Stimulated activated CD8-positive, alpha-beta memory T cell treated with anti-CD3 and anti-CD28 coated beads, Interleukin-15, amount 100 ng/mL, for 4 hours (primary cell): ENCODE measurements around the gene EFCAB11.

Experiments
- DNase-seq, 2 donors: peaks; one replicate each; pipeline ENCODE4 v3.0.0-alpha.2; 2020; ENCODE audit warnings: low read depth in 2 of 2

EFCAB11 gene, protein sequence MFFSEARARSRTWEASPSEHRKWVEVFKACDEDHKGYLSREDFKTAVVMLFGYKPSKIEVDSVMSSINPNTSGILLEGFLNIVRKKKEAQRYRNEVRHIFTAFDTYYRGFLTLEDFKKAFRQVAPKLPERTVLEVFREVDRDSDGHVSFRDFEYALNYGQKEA

DNA sequence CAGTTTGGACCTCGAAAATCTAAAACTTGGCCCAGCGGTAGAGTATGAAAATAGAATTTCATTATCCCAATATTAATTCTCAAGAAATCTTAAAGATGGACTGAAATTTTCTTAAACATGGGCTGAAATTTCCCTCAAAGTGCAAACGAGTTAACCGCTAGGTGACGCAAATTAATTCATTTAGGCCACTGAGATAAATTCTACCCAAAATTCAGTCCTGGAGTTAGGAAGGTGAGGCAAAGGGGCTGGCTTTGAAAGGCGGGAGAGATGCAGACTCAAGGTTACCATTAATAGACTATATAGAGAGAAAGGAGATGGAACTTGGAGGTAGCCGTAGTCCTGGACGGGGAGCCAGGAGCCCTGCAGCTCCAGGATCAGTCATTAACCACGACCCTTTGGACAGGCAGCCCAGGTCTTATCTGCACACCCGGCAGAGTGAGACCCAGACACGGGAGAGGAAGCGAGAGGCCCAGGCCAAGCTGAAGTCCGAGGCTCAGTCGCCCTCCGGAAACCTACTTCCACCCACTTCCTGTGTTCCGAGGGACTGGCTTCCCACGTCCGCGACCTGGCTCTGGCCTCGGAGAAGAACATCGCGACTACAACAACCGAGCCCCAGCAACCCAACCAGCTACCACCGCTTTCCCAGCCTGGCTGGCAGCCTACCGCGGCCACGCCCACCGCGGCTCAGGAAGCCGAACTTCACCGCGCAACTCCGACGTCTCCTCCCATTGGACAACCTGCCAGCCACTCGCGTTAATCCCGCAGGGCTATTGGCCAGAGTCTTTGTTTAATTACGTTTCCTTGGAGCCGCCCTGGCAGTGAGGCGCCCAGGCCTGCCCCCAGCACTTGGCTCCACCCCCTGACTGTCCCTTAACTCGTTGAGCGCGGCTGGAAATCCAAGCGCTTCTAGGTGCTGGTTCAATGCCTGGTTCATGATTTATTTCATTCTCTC is at the start of gene EFCAB11:
Gene EFCAB11 (minus strand): TSS at position 661 of the 952 bp plus-strand sequence. CDS start 70 bp downstream, at position 591.
- DNase-seq = peak; percentile 89 to 91

DNA sequence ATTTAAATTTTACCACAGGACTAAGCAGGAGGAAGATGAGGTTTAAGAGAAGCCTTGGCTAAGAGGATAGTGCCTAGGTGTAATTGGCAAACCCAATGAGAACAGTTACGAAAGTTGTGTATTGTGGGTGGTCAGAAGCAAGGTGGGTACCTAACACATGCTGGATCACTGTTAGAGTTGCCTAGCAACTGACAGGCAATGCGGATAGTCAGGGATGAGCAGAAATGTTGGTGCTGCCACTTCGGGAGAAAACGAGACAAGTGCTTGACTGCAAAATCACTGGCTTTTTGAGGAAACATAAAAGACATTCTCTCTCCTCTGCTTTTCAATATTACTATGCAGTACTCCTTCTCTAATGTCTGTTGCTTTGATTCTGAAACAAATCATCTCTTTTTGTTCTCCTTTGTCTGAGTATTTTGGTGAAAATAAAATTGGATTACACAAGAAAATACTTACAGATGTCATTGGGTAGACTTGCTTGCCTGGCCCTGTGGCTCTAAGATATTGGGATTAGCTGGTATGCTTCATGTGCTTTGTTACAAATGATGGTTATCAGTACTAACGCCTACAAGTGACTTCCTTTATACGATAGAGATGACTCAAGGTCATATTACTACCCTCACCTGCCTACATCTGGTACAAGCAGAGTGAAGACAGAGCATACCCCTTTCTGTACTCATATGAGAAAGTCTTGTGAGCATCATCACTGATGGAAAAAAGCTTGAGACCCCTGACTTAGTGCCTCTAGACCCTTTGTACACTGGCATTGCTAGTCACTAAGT is 49.2 kb upstream of the EFCAB11 start:
- no peak for DNase-seq

DNA sequence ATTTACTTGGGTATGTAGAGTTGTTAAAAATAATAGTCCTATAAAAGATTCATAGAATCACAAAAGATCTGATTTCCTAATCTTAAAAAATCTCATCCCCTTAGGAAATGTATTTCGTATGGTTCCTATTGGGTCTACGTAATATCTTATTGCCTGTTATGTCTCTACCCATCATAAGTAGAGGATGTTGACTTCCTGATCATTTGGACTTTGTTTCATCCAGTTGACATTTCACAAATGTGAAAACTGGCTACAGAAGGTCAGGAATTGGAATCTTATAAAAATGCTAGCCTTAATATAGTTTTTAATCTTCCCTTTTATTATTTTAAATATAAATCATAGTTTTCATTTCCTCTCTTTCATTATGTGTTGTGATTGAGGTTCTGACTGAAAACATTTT is 46.4 kb upstream of the EFCAB11 start:
- no peak for DNase-seq

DNA sequence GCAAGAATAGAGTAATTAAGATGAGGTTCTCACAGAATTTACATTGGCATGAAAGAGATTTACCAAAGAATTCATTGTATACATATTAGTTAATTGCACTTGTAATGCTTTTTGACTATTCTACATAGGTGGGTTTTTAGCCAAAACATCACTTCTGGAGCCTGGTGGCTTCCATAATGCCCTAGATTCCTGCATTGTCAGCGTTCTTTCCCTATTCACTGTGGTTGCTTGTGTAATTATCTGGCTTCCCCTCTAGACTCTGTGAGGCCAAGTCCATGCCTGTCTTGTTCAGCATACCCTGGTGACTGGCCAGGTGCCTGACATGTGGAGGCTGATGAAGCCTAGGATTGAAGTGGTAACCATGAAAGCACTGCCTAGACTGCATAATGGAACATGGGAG is 42.4 kb upstream of the EFCAB11 start:
- DNase-seq = no peak

DNA sequence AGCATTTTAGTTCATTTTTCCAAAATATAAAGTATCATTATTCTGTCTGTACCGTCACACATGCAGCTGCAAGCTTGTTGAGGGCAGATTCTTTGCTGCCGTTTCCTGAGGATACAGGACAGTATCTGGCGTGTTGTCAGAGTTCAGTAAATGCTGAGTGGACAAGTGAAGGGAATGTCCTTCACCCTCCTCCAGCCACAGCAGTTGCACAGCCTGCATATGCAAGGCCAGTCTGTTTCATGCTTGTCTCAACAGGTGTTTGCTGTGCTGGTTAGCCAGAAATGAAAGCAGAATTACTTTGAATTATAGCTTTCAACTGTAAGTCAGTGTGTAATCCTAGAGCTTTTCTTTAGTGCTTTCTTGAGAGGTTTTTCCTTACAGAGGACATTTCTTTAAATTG is 37.7 kb upstream of the EFCAB11 start:
- no peak for DNase-seq

DNA sequence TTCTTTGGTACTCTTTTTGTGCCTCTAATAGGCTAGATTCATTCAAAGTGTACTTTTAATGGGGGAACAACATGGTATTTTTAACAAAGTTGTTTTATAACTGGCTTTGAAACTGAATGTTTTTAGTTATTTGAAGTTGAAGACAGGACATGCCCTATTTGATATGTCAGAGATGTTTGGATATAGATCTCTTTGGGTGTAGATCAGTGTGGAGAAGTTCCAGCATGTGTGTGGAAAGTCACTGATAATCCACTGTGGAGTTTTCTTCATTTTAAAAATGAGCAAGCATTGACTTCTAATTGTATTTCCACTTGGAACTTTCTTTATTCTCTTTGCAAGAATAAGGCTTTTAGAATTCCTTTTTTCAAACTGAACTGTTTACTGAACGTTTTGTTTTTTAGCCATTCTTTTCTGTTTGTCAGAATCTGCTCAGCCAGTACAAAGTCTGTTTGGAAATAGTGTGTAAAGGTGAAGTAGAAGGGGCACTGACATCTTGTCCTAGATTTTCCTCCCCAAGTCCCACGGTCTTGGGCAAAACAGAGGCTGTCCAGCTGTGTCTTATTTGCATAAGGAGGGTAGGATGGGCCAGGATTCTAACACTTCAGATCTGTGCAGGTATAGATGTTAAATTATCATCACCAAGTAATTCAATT is 36.2 kb upstream of the EFCAB11 start:
- no peak for DNase-seq

DNA sequence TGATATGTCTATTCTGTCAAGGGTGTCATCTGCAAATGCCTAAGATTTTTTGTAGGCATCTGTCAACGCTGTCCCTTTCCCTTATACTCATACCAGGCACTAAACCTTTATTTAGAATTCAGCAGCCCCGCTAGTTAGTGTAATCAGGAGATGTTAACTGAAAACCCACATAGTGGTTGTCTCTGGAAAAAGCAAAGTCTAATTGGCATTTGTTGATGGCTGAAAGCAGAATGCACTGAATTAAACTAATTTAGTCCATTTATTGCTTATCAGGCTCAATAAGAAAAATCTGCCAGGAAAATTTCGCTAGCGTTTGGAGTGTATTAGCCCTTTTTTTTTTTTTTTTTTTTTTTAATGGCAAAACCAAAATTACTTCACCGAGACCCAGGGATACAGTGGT is 35.7 kb upstream of the EFCAB11 start:
- DNase-seq = no peak

DNA sequence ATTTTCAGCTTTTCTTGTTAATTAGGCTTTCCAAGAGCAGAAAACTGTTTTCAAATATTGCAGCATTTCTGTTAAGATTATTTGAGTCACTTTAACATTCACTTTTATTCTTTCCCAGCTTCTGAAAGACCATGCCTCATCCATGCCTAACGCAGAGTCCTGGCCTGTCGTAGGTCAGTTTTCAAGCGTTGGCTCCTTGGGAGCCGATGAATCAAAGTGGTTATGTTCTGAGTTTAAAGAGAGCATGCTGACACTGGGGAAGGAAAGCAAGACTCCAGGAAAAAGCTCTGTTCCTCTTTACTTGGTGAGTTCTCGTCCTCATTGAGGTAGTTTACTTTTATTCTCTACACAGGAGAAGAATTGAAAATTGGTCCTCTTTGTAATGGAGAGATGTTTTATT is 34.3 kb upstream of the EFCAB11 start:
- DNase-seq = no peak

DNA sequence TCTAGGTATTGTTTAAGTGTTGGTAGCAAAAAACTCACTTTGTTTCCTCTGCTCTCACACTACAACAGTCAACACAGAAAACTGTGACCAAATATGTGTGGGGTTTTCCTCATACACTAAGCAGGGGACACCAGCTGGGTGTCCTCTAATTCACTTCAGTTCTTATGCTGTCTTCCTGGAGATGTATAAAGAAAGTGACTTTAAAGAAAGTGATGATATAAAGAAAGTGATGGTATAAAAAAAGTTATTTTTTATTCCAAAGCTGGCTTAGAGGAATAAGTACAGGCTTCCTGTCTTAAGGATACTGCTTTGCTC is 32.6 kb upstream of the EFCAB11 start:
- no peak for DNase-seq

DNA sequence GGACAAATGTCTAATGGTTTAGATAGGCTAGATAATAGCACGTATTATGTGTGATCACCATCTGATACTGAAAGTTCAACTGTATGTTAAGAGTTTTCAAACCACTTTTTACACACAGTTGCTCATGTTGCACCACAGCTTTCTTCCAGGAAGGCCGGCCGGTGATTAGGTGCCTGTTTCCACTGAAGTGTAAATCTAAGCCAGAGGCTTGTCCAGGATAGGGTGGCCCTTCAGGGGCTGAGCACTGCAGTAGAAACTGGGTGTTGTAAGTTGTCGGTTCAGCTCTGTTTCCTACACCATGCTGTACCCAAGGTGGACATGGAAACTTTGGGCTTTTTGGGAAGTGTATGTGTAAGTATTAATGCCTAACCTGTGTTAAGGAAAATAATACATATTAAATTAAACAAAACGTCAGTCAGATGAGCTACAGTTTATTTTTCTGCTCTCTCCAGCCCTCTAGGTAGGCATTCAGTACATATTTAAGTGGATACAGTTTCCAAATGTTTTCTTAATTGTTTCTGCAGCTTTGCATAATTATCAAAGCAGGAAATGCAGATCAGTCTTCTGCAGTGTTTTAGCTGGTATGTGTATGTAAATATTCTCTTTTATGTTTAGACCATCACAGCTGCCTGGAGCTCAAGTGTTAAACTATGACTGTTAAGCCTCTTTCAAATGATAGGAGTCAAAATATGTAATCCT is 32.1 kb upstream of the EFCAB11 start:
- DNase-seq = no peak

DNA sequence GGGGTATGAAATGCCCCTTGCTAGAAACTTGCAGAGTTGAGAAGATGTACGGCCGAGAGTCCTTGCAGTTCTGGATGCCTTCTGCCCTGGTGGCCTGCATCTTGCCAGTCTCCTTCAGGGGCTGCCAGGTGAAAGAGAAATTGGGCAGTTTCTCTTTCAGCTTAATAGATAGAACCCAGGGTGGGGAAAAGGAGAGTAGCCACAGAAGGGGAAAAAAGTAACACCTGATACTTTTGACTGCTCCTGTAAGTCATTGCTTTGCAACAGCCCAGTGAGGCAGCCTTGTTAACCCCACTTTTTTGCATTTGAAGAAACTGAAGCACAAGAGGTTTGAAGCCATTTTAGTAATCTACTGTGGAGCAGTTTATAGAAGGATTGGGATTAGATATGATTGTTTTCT is 28.8 kb upstream of the EFCAB11 start:
- no peak for DNase-seq

DNA sequence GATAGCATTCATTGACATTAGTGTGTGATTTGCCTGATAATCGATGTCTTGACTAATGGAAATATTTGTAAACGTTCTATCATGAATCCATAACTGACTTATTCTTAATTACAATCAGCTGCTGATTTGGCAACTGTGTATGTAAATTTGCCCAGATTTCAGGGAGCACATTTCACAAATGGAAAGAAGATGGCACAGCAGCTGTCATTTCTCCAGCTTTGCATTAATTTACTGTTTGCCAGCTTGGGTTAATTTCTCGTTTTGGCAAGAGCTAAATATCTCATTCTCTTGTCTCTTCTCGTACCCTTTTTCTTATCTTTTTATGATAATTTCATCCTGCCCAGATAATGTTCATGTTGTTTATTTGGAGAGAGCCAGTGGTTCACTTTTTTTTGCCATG is 24.1 kb upstream of the EFCAB11 start:
- DNase-seq = no peak

DNA sequence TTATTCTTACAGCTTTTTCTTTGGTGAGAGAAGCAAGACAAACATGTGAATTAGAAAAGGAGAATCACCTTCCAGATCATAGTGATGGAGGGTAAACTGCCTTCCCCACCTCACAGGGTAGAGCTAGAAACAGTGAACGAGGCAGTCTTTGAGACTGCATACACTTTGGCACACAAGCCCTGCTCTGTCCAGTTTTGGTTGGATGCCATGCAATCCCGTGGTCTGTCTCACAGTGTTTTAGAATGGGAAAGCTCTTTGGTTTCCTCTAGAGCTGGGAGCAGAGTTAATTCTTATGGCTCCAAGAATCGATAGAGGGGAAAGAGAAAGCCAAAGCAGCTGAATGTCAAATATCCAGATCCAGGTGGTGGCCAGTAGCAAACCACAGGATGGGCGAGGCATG is 23.1 kb upstream of the EFCAB11 start:
- DNase-seq = no peak

DNA sequence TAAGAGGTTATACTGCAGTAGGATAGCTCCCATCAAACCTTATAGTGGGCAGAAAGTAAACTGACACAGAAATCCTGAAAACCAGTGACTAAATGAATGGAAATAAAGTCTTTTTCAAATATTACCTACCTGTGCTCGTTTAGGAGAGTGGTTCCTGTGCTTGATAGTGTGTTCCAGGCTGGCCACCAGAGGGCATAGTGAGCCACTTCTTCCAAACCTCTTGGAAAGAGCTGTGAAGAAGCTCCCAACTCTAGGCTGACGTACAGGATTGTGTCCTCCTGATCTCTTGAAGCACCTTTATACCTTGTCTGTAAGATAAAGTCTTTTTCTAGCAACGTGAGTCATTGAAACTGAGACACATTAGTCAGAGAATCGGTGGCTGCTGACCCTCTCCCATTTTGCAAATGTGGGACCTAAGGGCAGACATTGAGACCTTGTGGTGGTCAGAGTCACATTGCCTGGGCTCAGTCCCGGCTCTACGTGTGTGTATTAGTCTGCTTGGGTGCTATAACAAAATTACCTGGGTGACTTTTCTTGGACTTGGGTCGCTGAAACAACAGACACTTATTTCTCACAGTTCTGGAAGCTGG is 18.8 kb upstream of the EFCAB11 start:
- no peak for DNase-seq

DNA sequence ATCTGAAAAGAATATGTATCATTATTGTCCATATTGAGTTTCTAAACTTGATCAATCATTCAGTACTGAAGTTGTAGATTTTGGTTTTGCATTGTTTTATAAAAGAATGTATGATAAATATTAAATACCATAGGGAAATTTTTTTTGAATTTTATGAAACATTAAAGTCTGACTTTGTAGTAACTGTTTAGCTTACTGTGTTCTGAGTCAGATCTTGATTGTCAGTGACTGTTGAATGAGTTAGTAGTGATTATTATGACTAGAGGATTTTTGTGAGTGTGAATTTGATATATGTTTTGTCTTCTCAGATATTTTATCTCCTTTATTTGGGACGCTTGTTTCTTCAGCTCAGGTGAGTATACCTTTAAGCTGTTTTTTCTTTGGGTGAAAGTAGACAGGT is 11.3 kb upstream of the EFCAB11 start:
- no peak for DNase-seq

DNA sequence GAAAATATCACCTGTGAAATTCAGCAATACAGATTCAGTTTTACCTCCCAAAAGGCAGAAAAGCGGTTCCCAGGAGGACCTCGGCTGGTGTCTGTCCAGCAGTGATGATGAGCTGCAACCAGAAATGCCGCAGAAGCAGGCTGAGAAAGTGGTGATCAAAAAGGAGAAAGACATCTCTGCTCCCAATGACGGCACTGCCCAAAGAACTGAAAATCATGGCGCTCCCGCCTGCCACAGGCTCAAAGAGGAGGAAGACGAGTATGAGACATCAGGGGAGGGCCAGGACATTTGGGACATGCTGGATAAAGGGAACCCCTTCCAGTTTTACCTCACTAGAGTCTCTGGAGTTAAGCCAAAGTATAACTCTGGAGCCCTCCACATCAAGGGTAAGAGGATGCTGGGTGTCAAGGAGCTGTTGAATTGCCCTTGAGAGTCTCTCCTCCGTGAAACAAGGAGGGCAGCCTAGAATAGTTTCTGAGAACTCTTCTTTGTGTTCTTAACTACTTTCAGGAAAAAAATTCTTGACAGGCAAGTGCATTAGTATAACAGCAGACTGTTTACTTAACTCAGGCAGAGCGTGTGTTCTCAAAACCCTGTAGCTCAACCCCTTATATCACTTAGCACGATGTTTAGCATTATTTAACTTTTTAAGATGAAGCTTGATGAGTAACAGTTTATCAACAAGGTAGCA is 8.9 kb upstream of the EFCAB11 start:
- DNase-seq = no peak

DNA sequence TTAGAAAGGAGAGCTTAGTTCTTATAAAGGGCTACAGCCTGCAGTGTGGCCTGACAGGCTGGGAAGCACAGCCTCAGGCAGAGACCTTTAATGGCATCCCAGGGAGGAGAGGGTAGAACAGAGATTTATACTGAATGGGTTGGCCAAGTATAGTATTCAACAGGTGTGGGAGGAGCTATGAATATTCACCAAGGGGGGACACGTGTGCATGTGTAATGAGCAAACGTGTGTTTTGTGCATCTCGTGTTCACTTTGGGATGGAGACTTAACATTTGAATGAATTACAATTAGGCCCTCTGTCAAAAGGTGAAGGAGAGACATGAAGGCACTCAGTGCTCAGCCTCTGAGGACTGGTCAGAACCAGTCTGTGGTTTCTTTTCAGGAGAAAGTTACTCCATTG is 6.4 kb upstream of the EFCAB11 start:
- DNase-seq = no peak

DNA sequence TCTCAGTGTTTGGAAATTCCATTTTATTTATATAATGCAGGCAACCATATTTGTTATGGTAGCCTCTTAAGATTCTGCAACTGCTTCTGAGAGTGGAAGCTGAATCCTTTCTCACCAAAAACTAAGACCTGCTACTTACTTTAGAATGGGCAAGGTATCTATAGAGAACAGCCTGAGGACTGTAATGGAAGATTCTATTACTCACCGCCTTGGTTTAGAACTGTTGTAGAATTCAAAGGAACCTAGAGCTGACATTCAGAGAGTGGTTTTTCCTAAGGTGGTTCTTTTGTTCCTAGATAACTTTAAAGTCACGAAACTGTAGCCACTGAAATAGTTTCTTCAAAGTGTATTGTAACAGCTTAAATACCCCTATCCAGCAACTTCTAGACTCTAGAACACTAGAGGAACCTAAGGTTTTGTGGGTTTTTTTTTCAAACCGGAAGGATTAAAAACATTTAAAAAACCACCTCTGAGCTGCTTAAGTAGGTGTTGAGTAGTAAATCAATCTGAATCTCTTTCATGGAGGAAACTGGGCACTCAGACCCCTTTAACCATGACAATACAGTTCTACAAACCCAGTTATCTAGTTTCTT is 5.4 kb upstream of the EFCAB11 start:
- no peak for DNase-seq

DNA sequence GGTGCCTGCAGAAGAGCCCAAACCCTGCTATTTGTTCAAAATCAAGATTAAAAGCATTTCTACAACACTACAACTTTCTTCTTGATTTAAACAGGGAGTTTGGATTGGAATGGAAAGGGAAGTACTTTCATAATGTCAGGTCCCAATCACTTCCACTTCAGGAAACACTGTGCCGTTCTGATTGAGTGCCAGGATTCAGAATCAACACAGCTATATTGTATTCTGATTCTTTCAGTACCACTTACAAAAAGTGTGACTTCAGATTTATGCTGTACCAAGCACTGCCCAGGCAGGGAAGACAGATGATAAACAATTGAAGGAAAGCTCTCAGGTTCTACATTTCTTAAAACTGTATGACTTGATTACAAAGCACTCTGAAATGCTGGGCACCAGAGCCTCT is 4.4 kb upstream of the EFCAB11 start:
- no peak for DNase-seq

DNA sequence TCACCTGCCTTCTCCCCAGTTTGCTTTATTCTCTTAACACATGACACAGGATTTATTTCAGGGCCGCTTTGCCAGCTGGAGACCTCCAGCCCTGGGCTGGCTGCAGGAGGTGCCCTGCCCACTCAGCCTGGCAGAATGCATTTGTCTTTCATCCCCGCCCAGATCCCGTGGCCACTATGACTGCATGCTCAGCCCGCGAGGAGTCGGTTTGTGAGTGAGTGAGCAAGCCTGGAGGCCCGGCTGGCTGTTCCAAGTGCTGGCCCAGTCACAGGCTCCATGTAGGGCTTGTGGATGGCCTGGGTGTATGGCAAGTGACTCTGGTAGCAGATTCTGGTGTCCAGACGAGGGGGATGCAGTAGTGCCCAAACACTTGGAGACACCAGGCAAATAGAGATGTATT is 3.3 kb upstream of the EFCAB11 start:
- no peak for DNase-seq
